HG03095 (cell line): Measurements from ENCODE around the gene DNAJC2.

Experiments
- ATAC-seq: cut with Tn5 transposase; IDR thresholded peaks from one replicate; pipeline ENCODE4 v1.9.1; 2021; ENCODE audit warnings: moderate library complexity; ENCODE audit not compliant: unreplicated experiment

Gene DNAJC2, protein sequence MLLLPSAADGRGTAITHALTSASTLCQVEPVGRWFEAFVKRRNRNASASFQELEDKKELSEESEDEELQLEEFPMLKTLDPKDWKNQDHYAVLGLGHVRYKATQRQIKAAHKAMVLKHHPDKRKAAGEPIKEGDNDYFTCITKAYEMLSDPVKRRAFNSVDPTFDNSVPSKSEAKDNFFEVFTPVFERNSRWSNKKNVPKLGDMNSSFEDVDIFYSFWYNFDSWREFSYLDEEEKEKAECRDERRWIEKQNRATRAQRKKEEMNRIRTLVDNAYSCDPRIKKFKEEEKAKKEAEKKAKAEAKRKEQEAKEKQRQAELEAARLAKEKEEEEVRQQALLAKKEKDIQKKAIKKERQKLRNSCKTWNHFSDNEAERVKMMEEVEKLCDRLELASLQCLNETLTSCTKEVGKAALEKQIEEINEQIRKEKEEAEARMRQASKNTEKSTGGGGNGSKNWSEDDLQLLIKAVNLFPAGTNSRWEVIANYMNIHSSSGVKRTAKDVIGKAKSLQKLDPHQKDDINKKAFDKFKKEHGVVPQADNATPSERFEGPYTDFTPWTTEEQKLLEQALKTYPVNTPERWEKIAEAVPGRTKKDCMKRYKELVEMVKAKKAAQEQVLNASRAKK

GRCh38 chr7:103344453-103345149 lies at the start of gene DNAJC2:
Gene DNAJC2 (minus strand): TSS chr7:103344767. CDS start chr7:103344622, 145 bp downstream.
- peak; percentile 77 for ATAC-seq

DNA sequence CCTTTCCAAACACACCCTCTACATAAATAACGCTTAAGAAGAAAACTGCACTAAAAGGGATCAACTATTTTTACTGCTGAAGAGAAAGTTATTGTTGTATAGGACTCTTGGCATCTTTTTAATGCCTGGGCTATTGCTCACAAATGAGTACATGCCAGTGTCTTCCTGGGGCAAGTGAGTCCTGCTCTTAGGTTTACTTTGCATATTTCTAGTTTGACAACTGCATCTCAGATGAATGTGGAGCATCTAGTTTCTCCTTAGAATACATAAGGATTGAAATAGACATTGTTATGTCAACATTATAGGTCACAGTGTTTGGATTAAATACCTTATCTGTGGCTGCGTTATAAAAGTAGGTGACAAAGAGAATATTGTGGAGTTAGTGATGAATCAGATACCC lies 47.4 kb upstream of the DNAJC2 start:
- ATAC-seq = no peak

- no peak for ATAC-seq
These were observed 46.6 kb upstream of the DNAJC2 start for GRCh38 chr7:103391150-103391549.

- ATAC-seq = no peak
These were observed 44.7 kb upstream of the DNAJC2 start for GRCh38 chr7:103389263-103389662.

DNA sequence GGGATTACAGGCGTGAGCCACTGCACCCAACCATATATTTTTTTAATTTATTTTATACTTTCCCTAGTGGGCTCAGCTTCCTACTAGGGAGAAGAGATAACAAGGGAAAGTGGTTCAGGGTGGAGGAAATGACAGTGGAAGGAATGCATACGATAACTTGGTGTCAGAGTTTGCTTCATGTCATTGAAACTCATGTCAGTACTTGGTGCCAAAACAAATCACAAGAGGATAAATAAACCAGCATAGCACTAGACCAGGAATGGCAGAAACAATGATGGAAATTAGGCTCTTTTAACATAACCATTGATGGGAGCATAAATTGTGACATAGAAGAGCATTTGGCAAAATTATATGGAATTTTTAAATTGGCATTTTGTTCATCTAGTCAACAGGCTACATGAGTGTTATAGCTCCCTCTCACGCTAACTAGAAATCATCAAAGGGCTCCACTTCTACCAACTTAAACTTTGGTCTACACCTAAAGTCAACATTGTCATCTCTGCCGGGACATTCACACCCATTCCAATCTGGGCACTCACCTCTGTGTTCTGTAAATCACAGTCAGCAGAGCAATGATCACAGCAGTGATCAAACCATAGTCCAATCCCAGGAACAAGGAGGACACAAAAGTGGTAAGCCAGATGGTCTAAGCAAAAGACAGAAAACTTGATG lies 44.0 kb upstream of the DNAJC2 start:
- no peak for ATAC-seq

GRCh38 chr7:103387242-103387641 lies 42.7 kb upstream of the DNAJC2 start:
- no peak for ATAC-seq

DNA sequence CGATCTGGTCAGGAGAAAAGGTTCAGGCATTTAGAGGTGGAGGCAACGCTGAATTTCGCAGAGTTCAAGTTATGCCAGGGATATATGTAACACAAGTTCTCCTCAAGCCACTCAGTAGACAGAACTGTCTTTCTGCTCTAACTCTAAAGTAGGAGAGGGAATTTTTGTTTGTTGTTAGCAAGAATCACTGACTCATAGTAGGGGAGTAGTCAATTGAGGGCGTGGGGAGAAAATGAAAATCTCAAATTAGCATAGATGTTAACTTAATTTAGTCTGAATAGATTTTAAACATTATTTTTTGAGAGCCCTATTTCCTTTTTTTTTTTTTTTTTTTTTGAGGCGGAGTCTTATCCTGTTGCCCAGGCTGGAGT lies 37.5 kb upstream of the DNAJC2 start:
- no peak for ATAC-seq

- no peak for ATAC-seq
These were observed 36.9 kb upstream of the DNAJC2 start for GRCh38 chr7:103381280-103382031.

DNA sequence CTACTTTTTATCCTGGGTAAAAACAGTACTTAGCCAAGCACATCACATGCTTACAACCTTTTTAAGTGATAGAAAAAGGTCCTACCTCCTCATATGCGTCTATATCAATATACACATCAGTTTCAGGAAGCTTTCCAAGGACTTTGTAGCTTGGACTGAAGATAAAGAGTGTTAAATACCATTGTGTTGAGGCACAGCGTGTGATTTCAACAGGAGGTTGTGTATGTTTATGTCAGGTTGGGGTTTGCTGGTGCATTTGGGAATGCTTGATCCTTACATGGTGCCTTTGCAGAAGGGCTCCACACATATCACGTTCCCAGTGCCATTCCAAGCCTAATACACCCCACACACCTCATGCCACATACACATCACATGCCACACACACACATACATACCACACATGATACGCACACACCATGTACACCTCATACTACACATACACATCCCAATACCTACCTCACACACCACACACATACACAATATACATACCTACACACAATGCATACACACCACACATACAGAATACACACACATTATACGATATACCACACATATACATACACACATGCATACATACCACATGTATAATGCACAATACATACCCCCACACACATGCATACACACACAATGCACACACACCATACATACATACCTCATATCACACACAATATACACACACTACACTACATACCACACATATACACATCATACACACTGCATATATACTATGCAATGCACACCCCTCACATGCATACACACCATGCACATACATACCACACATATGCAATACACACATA lies 36.0 kb upstream of the DNAJC2 start:
- no peak for ATAC-seq

GRCh38 chr7:103379270-103379975 lies 34.9 kb upstream of the DNAJC2 start:
- no peak for ATAC-seq

DNA sequence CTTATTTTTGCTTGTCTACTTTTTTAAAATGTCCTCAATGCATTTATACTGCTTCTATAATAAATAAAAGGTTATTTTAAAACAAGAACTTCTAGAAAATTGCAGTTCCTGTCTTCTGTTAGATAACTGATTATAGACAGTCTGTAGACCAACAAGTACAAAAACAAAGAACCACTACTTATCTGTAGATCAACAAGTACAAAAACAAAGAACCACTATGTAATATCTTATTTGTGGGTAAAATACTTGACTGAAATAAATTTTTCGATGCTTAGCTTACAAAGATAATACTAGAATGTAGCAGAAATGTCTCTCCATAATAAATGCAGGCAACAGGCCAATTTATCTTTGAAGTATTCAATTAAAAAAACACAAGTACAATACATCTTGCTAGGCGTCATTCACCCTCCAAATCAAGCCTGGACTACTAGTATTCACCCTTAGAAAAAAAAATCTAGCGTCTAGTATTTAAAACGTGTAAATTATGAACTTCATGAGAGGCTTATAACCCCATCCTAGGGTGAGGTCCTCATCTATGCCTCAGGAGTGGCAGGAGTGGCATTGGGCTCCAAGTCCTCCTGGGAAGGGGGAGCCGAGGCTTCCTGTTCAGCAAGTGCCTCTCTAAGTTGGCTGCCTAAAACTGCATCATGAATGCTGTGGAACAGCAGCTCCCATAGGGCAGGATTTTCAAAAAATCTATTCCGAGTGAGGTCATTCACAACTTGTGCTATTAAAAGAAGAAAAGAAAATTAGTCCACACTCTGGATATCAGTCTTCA lies 29.5 kb upstream of the DNAJC2 start:
- no peak for ATAC-seq

DNA sequence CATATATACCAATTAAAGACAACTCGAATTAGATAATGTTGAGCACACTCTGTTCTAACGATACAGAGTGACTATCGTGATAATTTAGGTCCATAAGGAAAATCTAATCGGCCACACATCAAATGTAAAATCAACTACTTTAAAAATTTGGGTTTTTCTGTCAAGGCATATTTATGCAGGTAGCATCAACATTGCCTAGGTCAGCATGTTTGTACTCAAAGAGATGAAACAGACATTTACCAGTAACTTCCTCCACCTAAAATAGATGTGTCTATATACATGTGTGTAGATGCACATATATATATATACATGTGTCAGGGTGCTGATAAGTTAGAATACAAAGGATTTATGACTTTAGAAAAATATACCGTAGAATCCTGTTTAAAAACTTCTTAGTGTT lies 24.9 kb upstream of the DNAJC2 start:
- no peak for ATAC-seq

DNA sequence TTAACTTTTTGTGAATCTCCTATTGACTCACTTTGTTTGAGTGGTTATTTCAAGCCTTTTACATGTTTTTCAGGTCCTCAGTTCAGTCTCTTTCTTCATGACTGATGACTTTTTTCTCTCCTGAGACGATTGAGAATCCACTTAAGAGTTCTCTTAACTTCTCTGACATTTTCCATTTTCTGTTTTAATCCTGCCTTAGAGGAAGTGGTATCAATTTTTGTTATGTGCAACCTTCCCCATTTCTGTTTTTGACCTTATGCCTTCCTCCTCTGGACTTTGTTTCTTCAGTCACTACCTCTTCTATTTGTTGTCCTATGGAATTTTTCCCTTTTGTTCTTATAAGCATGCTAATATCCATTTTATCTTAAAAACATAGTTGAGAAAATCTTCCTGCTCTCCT lies 5.2 kb upstream of the DNAJC2 start:
- ATAC-seq = no peak

DNA sequence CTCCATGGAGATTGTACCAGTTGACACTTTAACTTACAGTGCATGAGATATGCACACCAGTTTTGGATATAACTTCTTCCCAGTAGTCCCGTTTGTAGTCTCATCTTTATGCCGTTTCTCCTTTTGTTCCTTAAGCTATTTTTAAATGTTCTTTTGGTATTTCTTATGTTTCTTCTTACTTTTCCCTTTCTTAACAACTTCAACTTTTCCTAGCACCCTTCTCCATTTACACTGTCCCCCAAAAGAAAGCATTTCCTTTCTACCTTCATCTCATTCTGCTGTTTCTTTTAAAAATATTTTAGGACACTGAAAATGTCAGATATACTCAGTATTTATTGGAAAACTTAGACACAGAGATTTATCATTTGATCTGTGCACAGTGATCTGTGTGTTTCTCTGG lies 4.4 kb upstream of the DNAJC2 start:
- no peak for ATAC-seq

DNA sequence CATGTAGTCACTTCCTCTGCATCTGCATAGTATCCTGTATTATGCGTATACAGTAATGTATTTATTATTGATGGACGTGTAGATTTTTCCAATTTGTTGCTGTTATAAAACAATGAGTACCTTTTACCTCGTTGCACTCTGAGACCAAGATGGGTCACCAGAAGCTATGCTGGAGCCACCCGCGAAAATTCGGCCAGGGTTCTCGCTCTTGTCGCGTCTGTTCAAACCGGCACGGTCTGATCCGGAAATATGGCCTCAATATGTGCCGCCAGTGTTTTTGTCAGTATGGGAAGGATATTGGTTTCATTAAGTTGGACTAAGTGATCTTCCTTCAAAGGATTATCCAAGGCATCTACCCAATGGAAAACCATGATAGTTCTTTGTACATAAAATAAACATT lies 3.9 kb upstream of the DNAJC2 start:
- ATAC-seq = no peak

DNA sequence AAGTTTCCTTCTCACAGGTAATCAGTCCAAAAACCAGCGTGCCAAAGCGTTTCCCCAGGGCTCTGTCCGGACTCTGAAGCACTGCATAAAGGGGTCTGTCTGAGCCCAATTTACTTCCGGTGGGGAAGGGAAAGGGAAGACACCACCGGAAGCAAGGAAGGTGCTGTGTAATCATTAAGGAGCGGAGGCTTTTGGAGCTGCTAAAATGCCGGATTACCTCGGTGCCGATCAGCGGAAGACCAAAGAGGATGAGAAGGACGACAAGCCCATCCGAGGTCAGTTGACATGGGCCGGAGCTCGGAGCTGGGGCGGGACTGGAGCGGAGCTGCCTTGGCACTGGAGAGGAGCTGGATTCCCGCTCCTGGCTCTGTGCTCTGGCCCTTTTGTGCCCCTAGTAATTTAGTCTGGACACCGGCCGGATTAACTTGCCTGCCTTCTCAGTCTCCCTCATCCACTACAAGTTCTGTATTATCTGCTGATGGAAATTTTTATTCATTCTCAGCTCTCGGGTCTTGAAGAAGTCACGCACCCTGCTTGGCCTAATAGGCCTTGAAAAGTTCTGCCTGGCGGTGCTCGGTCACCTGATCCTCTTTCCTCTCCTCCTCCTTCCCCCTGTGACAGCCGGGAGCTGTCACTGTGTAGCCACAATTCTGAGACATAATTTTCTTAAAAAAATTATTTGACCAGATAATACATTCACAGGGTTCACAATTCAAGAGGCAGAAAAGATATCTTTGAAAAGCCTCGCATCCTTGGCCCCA lies 3.1 kb upstream of the DNAJC2 start, which contains the start of gene PSMC2:
TSS of gene PSMC2 (plus strand) at position 137 of the 761 bp plus-strand sequence. CDS start at position 206, 69 bp downstream.
- peak; percentile 61 for ATAC-seq

- no peak for ATAC-seq
These were observed 1.8 kb upstream of the DNAJC2 start for GRCh38 chr7:103346396-103346795.
